ENCODE measurements around the gene DYNLT1.

DNA sequence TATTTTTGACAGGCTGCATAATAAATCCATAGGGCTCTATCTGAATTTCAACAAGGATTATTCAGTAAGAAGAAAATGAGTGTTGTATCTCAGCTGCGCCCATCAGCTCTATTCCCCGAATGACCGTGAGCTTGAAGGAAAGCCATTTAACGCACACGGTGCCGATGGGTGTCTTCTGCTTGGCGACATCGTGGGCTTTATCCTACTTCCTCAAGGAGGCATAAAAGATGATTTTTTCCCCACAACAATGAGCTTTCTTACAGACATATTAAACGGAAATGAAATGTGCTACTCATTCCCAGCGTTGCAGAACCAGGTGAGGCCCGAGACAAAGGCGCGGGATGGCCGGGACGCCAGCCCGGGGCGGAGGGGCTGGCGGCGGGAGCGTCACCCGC is 710 bp downstream of the DYNLT1 start:
- TF ChIP-seq JUNB (IDR thresholded peaks at IDR 0.05; ENCODE audit: unreplicated experiment) = no peak
- TF ChIP-seq, protein P1, sequence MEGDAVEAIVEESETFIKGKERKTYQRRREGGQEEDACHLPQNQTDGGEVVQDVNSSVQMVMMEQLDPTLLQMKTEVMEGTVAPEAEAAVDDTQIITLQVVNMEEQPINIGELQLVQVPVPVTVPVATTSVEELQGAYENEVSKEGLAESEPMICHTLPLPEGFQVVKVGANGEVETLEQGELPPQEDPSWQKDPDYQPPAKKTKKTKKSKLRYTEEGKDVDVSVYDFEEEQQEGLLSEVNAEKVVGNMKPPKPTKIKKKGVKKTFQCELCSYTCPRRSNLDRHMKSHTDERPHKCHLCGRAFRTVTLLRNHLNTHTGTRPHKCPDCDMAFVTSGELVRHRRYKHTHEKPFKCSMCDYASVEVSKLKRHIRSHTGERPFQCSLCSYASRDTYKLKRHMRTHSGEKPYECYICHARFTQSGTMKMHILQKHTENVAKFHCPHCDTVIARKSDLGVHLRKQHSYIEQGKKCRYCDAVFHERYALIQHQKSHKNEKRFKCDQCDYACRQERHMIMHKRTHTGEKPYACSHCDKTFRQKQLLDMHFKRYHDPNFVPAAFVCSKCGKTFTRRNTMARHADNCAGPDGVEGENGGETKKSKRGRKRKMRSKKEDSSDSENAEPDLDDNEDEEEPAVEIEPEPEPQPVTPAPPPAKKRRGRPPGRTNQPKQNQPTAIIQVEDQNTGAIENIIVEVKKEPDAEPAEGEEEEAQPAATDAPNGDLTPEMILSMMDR (conservative IDR thresholded peaks at IDR 0.05; ENCODE audit: low read depth in 2 of 2) = no peak

All from GM23338 (cell line).